GM12872 (cell line): ENCODE measurements around the gene ZNF423.

ENCODE experiments used
- CTCF ChIP-seq: IDR thresholded peaks from 3 replicates; pipeline ENCODE4 v1.5.1; 2011; ENCODE audit warnings: low read depth, mild to moderate bottlenecking, low read length, moderate library complexity; ENCODE audit not compliant: insufficient read depth

The ZNF423 gene

DNA sequence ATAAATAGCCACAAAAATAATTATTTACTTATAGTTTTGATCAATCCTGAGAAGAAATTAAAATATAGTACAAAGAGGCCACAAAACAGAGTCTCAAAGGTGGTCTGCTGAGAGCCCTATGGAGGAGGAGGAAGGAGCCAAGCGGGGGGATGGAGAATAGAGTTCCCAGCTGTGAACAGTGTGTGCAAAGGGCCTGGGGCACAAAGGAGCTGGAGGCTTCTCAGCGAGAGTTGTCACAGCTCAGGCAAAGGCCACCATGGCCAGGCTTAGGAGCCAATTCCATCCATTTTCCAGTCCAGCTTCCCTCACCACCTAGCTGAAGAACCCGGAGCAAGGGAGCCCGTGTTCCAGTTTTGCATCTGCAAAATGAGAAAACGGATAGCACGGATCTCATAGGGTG, 5.4 kb upstream of the ZNF423 start:
- no peak for TF ChIP-seq CTCF

DNA sequence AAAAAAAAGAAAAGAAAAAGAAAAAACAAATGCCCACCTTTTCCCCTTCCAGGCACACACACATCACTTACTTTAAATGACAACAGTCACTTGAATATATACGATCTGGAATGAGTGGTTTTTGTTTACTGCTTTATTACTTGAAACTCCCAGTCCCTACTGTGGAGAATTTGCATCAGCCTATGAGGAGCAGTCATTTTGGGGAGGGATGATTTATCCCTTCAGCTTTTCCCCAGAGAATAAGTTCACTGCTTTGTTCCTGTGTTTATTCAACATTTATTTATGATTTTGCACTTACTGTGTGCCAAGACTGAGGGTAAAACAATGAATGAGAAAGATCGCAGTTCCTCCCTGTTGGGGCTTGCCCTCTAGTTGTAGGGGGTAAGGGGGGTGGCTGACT, 4.7 kb upstream of the ZNF423 start:
- TF ChIP-seq CTCF, result no peak

DNA sequence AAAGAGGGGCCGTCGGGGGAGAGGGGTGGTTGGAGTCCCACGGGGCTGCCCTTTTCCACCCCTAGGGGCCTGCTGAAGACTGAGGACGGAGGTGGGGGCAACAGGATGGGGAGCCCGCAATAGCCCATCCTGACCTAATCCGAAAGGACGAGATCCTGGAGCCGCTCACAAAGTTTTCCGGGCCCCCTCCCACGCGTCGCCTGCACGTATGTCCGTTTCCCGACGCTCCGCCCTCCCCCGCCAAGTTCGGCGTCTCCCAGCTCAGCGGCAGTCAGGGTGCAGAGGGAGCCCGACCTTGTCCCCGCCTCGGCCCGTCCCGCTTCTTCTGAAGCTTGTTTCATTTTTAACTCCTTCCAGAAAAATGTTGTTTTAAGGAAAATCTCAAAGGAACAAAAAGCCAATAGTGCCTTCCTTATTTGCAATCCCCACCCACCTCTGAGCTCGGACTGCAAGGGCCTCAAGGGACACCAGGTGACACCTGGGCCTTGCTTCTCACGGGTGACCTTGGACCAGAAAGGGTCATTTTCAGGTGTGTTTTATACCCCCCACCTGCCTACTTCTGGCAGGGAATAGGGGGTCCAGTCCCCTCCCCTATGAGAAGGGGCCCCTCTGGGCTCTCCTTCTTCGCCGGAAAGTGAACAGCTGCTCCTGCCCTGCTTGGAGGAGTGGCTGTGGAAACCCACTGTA, 3.4 kb upstream of the ZNF423 start:
- TF ChIP-seq CTCF, result no peak

DNA sequence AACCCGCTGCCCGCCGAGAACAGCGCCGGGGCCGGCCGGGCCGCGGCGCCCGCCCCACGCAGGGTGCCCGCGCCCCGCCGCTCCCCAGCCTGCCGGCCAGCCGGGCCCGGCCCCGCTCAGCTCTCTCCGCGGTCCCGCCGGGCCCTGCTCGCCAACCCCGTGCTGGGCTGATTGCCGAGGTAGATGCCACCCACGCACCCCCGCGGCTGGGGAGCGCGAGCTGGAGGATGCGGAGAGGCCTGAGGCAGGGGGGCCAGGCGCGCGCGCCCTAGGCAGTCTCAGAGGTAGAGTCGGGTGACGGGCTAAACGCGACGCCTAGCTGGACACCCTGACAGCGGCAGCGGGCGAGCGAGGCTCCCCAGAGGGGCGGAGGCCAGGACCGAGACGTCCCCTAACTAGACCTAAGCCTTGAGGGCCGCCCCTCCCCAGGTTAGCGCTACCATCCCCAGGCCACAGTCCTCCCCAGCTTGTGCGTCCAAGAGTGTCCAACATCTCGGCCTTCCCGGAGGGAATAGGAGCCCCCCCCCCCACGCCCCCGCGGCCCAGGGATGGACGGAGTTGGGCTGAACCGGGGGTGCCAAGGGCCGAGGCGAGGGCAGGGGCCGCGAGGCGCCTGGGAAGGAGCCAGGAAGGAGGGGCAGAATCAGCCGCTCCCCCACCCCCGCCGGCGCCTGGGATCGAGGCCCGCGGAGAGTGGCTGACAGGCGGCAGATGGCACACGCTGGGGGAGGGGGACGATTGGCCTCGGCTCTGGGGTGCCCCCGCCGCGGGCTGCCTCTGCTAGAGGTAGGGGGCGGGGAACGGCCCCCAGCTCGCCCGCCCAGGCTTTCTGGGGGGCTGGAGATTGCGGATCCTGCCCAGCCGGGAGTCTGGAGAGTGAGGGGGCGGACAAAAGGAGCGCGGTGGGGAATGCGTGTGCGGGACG, 2.5 kb upstream of the ZNF423 start:
- no peak for TF ChIP-seq CTCF

DNA sequence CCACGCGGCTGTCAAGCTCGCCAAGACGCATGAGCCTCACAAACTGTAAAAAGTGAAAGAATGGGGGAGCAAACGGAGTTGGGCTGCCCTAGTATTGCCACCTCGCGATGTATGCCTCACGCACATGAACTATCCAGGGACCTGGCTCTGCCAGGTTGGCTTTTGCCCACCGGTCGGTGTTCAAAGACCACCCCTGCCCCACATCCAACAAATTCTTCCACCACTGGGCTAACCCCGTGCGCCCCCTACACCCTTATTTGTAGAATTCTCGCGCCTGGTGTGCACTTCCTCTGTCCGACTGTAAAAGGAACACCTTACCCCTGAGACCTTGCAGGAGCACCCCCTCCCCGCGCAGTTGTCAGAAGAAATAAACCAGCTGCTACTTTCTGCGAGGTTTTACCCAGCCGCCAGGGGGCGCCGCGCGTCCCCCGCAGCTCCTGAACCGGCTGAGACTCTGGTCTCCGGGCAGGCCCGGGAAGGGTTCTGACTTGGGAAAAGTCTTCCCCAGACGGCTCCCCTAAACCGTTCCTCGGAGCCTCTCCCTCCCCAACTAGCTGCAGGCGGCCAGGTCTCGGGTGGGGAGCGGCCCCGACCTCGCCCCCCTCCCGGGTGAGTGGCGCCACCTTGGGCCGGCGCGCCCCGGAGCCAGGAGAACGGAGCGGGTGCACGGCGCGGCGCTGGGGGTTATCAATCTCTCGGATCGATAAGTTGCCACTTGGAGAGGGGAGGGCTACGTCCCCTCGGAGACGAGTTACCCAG, 1.7 kb upstream of the ZNF423 start:
- peak; percentile 74 for TF ChIP-seq CTCF

DNA sequence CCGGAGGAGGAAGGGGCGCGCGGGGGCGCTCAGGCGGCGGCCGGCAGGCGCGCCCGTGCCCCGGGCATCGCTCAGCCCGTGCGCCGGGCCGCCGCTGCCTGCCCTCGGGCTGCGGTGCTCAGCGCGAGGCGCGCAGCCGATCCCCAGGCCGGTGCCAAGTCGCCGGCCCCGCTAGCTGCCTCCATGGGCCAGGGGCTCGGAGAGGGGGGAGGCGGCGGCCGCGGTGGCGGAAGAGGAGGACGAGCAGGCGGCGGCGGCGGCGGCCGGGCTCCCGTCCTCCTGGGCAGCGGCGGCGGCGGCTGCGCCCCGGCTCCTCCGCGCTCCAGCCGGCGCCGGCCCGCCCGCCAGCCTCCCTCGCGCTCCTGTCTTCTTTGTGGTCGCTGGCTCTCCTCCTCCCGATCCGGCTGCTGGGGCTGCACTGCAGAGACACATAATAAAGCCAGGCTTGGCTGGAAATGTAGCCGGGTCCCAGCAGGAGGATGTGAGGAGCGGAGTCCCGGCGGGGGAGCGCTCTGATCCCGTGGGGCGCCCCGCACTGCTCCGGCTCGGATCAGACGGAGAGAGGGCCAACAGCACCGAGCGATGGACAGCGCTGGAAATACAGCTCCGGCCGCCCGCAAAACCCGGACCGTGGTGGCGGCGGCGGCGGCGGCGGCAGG, 889 bp upstream of the ZNF423 start:
- no peak for TF ChIP-seq CTCF
